ENCODE measurements around the gene FYCO1.

Gene FYCO1

DNA sequence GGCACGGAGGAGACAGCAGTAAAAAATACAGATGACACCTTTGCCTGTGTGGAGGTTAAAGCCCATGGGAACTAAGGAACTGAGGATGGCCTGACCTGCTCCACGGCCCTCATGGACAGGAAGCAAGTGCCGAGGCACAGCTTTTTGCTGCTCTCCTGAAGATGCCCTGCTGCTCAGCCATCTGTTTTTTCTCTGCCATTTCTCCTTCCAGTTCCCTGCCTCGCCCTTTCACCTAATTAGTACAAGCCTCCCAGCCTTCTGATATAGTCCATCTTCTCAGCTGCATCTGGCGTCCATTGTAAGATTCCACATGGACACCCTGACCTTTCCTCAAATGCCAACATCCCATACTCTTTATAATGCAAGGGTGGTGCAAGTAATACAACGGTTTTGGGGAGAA, 64.1 kb downstream of the FYCO1 start:
- TF ChIP-seq POLR2A (IDR thresholded peaks at IDR 0.05; ENCODE audit: low read length) (no peak), GATA1 (IDR thresholded peaks at IDR 0.05; ENCODE audit: low read depth, low read length) (no peak)
- no peak for DNase-seq

DNA sequence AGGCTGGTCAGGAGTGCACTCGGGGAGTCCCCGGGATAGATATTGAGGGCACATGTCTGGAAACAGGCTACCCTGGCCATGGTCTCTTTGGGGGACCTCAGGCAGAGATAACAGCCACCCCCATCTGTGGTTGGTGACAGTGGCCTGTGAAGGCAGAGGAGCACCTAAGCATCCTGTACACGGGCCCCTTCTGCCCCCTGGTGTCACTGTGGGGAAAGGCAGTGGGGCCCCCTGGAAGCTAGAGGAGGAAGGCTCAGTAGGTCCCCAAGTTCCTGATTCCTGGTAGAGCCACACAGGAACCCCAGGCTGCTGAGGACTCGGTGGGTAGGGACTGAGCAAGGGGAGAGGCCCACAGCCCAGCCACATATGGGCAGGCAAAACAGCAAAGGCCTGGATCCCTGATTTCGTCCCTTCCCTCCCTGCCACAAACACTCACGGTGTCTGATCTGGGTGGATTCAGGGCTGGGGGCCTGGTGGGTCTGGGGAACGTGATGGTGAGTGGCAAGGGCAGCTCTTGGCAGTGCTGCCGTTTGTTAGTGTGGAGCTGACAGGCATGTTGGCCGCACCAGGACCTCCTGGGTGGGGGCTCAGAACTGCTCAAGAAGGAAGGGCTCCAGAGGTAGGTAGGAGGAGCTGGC, 66.5 kb downstream of the FYCO1 start:
- DNase-seq, result peak; percentile 48 to 70
- TF ChIP-seq GATA1 (IDR thresholded peaks at IDR 0.05; ENCODE audit: low read depth, low read length) (no peak), POLR2A (IDR thresholded peaks at IDR 0.05; ENCODE audit: low read length) (no peak)

DNA sequence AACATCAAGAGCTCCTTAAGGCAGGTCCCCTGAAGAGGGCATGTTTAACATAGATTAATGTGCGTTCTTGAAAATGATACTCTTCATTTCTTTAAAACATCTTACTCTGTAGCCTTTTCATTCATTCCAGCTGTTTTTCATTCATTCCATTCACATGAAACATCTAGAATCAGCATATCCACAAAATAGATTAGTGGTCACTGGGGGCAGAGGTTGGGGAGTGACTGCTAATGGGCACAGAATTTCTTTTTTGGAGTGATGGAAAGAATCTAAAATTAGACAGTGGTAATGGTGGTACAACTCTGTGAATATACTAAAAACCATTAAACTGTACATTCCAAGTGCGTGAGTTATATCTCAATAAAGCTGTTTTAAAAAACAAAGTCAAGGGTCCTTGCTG, 67.7 kb downstream of the FYCO1 start:
- no peak for DNase-seq
- TF ChIP-seq GATA1 (IDR thresholded peaks at IDR 0.05; ENCODE audit: low read depth, low read length) (no peak), POLR2A (IDR thresholded peaks at IDR 0.05; ENCODE audit: low read length) (no peak)

DNA sequence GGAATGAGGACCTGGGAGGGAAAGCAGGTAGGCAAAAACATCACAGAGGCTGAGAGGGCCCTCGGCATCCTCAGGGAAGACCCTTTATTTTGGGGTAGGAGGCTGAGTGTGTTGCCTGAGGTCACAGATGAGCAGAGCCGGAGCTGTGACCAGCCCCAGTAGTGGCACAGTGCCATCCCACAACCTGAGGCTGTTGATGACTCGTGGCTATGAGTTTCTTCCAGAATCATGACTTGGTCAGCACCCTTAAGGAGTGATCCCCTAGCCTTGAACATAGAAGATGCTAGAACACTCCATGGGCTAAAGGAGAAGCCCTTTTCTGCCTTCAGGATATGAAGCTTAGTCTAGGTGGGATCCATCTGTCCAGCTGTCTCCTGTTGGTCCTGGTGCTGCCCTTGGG, 71.9 kb downstream of the FYCO1 start:
- TF ChIP-seq POLR2A (IDR thresholded peaks at IDR 0.05; ENCODE audit: low read length) (no peak), GATA1 (IDR thresholded peaks at IDR 0.05; ENCODE audit: low read depth, low read length) (no peak)
- DNase-seq, result peak in 1 of 2 experiments; percentile 45

DNA sequence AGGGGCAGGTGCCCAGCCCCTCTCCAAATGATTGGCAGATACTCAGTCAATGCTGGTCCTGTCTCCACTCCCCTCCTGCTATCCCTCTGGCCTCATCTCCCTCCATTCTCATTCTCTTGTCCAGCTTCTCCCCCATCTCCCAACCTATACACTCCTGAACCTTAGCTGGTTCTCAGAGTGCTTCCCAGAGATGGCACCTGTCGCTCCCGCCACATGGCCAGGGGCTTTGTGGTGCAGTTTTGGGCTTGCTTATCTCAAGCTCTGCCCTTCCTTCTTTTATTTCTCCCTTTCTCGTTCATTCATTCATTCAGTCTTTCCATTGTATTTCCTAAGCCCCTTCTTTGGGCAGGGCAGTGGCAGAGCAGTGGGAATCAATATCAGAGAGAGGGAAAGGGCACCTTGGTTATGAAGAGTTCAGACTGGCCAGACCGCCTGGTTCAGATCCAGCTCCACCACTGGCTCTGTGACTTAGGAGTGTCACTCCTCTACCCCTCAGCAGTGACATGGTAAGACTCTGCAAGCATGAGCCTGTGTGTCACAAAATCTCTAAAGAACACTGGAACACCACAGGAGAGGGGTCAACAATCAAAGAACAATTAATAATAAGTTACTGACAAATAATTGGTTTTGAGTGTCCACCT, 72.6 kb downstream of the FYCO1 start:
- TF ChIP-seq POLR2A (IDR thresholded peaks at IDR 0.05; ENCODE audit: low read length), result no peak
- no peak for TF ChIP-seq GATA1 (IDR thresholded peaks at IDR 0.05; ENCODE audit: low read depth, low read length)
- DNase-seq, result no peak

DNA sequence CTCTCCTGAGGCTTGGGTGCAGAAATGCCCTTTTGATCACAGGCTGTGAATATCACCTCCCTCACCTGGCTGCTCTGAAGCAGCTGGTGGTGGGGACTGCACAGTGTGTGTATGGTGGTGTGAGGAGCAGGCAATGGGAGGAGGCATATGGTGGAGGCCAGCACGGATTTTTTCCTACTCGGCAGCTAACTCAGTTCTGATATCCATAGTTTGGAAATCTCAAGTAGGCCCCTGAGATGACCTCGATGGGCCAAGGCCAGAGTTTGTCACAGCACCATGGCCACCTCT, 73.6 kb downstream of the FYCO1 start:
- DNase-seq, result no peak
- TF ChIP-seq POLR2A (IDR thresholded peaks at IDR 0.05; ENCODE audit: low read length) (no peak), GATA1 (IDR thresholded peaks at IDR 0.05; ENCODE audit: low read depth, low read length) (no peak)

DNA sequence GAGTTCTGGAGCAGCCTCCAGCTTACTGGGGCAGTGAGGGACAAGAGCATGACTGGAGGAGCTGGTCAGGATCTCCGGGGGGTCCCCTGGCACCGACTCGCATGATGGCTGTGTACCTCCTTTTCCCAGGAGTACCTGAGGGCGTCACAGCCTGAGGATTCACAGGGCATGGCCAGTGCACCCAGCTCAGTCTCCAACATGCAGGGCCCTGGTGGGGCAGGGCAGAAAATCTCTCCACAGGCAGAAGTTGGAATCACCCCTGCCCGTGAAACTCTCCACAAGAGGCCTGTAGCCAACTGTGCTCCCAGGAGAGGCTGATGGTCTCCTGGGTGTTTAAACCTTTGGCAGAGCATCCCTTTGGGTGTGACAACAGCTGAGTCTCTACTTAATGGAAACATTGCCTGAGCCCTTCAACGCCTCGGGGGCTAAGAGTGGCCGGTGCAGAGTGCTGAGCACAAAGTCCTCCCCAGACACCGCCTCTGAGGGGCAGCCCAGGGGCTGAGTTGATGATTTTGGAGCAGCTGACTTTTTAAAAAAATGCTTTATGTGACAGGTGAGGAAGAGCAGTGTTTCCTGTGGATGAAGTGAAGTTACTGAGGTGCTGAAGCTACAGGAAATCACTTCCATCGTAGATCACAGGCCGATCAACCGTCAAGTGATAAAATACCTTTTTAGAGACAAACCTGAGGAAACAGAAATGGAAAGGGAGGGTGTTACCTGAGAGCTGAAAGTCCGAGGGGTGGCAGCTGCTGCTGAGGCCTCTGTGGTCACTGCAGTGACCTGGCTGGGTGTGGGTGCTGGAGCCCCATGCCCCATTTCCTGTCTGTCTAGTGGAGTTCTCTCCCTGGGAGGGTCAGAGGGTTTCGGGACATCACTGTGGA, 74.2 kb downstream of the FYCO1 start:
- no peak for TF ChIP-seq POLR2A (IDR thresholded peaks at IDR 0.05; ENCODE audit: low read length)

DNA sequence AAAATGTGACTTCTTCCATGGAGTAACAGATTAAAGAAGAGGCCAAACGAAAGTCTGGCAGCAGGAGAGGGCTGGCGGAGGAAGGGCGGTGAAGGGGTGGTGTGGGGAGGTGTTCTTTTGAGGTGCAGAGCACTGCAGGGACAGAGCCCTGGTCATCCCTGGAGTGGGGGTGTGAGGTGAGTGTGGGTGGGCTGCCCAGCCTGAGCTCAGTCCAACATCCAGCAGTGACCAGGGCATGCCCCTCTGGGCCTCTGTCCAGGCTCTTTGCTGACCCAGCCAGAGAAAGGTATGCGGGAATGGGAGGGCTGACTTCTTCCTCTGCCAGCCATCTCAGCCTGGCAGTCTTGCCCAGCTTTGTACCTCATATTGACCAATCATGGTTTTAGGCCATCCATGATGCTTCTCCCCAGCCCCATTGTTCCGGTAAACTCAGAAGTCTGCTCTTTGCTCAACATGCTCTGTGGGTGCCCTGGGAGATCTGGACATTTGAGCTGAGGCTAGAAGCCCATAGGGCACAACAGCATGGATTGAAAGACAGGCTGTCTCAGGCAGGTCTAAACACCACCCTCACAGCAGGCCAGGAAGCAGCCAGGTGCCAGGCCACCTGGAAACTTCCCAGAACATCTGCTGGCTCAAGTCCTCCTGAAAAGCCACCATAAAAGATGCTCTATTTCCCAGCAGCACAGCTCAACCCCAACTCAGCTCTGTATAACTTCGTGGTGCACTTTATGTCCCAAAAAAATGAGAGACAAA, 78.3 kb downstream of the FYCO1 start:
- TF ChIP-seq POLR2A (IDR thresholded peaks at IDR 0.05; ENCODE audit: low read length) (no peak), GATA1 (IDR thresholded peaks at IDR 0.05; ENCODE audit: low read depth, low read length) (no peak)
- no peak for DNase-seq

More for the DNA sequence above, 74.2 kb downstream of the FYCO1 start:
- DNase-seq, result no peak

DNA sequence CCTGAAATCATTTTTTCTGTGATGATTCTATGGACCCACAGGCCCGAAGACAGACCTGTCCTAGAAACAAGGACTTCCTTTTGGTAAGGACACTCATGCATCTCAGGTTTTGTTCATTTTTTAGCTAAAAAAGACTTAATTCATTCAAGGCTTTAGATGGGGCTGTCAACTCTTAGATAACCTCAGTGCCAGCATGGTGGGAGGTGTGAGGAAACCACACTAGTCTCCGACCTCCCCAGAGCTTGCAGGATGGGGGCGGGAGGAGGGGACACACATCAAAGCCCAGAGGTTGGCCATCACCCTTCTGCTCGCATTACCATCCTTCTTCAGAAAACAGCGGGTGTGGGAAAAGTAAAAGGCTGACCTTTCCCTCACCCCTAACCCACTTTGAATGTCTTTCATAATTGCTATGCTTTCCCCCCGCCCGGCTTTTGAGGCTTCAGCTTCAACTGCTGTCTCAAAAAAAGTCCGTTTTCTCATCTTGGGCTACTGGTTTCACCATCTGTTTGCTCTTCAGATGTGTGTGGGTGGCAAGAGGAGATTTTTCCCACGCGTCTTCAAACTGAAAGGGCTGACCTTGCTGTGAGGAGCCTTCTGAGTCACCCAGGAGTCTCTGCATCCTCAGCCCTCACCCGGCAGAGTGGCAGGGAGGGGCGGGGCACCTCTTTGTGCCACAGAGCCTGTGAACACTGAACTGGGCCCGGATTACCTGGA, 79.9 kb downstream of the FYCO1 start:
- DNase-seq, result no peak
- no peak for TF ChIP-seq GATA1 (IDR thresholded peaks at IDR 0.05; ENCODE audit: low read depth, low read length)
- TF ChIP-seq POLR2A (IDR thresholded peaks at IDR 0.05; ENCODE audit: low read length), result no peak

DNA sequence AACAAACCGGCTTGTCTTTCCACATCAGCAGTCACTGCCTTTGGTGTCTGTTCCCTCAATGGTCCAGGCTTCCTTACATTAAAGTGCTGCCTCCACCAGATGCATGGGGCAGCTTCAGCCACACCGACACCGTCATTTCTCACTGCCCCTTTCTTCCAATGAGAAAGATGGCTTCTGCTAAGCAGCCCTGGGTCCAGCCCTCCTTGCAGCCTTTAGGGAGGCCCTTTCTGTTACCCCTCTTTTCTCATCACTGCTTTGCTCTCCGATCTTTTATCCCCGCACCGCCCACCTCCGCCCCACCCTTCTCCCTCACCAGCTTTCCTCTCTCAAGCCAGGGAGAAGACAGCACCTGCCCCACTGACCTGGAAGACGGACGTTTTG, 80.6 kb downstream of the FYCO1 start:
- DNase-seq, result no peak
- no peak for TF ChIP-seq POLR2A (IDR thresholded peaks at IDR 0.05; ENCODE audit: low read length)
- no peak for TF ChIP-seq GATA1 (IDR thresholded peaks at IDR 0.05; ENCODE audit: low read depth, low read length)

DNA sequence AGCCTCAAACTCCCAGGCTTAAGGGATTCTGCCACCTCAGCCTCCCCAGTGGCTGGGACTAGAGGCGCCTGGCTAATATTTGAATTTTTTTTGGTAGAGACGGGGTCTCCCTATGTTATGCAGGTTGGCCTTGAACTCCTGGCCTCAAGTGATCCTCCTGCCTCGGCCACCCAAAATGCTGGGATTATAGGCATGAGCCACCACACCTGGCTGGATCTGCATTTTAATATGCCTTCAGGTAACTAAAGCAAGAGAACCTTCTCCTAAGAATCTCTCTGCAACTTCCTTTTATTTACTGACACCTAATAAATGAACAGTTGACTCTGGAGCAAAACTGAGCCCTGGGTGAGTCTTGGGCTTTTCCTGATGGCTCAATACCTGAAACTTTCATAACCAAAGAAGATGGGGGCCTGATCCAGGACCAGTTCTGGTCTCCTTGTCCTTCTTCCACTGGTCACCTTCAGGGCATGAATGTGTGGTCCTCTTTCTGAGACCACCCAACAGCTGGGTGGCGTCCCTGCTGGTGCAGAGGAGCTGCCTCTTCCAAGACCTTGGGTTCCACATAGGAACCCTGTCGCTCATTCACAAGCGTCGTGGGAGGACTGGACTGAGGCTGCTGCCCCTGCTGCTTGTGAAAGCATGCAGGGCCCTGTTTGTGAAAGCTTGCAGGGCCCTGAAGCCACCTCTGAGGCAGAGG, 81.1 kb downstream of the FYCO1 start:
- no peak for TF ChIP-seq GATA1 (IDR thresholded peaks at IDR 0.05; ENCODE audit: low read depth, low read length)
- no peak for TF ChIP-seq POLR2A (IDR thresholded peaks at IDR 0.05; ENCODE audit: low read length)
- DNase-seq, result no peak

DNA sequence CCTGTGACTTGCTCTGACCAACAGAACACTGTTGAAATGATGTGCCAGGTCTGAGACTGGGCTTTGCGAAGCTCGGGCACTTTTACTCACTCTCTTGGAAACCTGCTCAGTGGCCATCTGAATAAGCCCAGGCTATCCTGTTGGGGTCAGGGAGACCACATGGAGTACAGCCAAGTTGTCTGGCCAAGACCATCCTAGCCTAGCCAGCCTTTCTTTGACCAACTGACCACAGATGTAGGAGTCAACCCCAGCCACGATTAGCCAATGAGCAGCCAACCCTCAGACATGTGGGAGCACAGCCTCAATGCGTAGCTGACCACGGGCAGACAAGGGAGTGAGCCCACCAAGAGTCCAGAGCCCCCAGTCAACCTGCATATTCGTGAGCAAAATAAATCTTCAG, 83.2 kb downstream of the FYCO1 start:
- DNase-seq, result no peak
- TF ChIP-seq GATA1 (IDR thresholded peaks at IDR 0.05; ENCODE audit: low read depth, low read length) (no peak), POLR2A (IDR thresholded peaks at IDR 0.05; ENCODE audit: low read length) (no peak)

Data from erythroblast (primary cell).